NOMO-1 treated with DMSO at 0.1 percent for 48 hours (cell line): ENCODE data around the gene MARVELD3.
A peak's percentile ranks its signal among the peaks of the same experiment; 100 is the strongest.

Experiments
- DNase-seq: peaks from one replicate; lab custom pipeline; 2025; ENCODE audit not compliant: unreplicated experiment; lab: John Stamatoyannopoulos, UW

Gene MARVELD3

DNA sequence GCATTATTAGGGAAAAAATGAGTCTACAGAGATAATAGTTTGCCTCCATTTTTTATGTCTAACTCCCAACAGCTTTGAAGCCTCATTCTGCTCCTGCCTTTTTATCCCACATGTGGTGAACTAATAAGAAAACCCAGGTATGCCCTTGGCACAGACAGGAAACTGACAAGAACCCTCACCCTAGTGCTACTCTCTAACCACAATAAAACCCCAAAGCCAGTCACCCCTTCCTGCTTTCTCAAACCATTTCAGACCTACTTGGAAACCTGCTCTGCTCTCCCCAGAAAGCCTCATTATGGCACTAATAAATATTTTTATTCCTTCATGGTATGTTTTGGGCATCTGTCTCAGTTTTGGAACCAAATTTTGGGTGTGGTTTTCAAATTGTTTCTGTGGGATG, 3.9 kb upstream of the MARVELD3 start:
- DNase-seq: no peak

- DNase-seq: no peak
Measured at GRCh38 chr16:71623597-71623996, 2.4 kb upstream of the MARVELD3 start.

DNA sequence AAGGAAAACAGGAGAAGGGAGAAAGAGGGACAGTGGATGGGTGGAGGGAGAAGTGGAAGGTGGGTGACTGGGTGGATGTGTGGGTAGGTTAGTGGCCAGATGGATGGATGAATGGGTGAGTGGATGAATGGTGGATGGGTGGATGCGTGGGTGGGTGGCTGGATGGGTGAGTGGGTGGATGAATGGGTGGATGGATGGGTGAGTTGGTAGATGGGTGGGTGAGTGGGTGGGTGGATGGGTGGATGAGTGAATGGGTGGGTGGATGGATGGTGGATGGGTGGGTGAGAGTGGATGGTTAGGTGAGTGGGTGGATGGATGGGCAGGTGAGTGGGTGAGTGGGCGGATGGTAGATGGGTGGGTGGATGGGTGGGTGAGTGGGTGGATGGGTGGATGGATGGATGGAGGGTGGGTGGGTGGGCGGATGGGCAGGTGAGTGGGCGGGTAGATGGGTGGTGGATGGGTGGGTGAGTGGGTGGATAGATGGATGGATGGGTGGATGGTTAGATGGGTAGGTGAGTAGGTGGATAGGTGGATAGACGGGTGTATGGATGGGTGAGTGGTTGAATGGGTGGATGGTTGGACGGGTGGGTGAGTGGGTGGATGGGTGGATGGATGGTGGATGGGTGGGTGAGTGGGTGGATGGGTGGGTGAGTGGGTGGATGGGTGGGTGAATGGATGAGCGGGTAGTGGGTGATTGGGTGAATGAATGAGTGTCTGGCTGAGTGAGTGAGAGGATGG, 702 bp upstream of the MARVELD3 start:
- no peak for DNase-seq

DNA sequence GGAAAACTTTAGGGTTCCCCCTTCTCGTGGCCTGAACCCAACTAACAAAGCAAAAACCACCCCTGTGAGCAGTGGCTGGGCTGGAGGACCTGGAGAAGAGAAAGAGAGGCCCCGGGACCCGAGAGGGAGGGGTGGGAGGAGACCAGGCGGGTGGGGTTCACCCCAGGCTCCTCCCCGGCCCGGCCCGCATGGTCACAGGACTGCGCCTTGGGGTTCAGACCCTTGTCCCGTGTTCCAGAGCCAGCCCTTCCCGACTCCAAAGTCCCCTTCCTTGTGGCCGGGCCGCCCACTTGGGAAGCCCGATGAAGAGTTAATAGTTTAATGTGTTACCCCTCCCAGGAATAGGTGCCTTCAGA, 852 bp downstream of the MARVELD3 start:
- no peak for DNase-seq

- DNase-seq: no peak
Measured at GRCh38 chr16:71627731-71628181, 1.8 kb downstream of the MARVELD3 start.

- DNase-seq: no peak
Measured at GRCh38 chr16:71628810-71629209, 2.8 kb downstream of the MARVELD3 start.

- no peak for DNase-seq
Measured at GRCh38 chr16:71629278-71630016, 3.5 kb downstream of the MARVELD3 start.

DNA sequence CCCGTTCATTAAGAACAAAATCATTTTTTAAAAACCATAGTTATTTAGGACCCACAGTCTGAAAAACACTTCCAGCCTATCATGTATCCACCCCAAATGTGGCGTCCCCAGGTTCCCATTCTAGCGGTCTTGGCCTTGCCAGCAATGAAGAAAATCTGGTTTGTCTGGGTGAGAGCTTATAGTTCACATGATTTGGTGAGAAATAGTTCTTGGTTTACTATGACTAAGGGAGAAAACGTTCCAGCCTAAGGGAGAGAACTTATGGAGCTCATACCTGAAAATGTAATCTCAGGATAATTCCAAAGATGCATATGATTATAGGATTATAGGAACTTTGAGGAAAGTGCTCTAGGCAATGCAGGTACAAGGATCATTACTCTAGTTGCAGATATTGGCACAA, 4.8 kb downstream of the MARVELD3 start:
- no peak for DNase-seq

DNA sequence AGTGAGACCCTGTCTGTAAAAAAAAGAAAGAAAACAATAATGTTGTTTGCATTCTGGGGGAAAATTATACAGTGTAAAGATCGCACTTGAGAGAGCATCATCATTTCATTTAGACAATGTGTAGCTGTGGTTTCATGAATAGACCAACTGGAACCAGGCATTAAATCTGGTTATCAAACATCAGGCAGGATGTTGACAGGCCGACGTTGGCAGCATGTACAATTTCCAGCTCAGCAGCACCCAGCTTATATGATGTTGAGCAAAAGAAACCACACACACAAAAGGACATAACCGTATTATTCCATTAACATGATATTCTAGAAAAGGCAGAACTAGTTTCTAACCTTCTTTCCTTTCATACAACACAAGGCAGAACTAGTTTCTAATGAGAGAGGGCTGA, 5.8 kb downstream of the MARVELD3 start:
- no peak for DNase-seq

DNA sequence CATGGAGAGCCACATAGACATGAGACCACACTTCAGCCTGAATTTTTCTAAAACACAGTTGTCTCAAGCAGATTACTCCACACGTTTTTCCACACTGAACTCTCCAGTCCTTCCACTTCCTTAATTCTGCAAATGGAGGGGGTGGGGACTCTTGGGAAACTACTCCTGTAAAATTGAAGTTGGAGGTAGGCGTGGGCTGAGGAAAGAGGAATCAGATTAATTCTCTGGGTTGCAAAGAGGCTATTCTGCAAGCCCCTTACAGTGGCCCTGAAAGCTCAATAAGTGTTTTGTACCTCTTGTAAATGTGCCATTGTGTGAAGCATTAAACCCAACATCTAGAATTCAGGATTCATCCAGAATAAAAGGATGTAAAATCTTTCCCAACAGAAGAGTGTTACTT, 9.6 kb downstream of the MARVELD3 start:
- no peak for DNase-seq

DNA sequence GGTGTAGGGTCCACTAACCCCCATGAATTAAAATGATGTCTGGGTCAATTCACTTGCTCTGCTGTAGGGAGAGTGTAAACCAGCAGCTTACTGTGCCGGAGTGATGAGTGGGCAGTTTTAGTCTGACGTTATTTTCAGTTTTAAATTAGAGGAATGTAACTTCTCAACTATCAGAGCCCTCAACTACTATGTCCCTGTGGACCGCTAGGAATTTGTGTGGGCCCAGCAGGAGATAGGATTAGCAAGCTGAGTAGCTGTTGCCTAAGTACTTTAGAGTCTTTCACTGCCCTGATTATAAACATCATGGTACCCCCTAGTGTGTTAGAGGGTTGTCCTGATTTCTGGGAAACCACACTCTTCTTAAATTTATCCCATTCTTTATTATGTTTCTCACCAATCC, 11.4 kb downstream of the MARVELD3 start:
- no peak for DNase-seq

DNA sequence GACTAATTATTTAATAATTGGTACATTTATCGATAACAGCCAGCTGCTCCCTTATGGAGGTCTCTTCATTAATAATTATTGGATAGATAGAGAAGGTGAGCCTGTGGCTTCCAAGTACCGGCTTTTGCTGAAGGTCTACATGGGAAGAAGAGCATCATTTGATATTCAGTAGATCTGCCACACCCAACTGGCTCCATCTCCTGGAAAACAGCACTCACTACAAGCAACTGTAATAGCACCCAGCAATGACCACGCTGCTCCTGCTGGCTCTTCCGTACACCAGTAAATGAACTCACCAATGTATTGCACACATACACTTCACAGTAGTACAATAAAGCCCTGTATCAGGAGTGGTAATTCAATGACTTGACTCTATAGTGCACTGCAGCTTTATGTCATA, 19.5 kb downstream of the MARVELD3 start:
- DNase-seq: peak; percentile 17

- no peak for DNase-seq
Measured at GRCh38 chr16:71647391-71647790, 21.4 kb downstream of the MARVELD3 start.

DNA sequence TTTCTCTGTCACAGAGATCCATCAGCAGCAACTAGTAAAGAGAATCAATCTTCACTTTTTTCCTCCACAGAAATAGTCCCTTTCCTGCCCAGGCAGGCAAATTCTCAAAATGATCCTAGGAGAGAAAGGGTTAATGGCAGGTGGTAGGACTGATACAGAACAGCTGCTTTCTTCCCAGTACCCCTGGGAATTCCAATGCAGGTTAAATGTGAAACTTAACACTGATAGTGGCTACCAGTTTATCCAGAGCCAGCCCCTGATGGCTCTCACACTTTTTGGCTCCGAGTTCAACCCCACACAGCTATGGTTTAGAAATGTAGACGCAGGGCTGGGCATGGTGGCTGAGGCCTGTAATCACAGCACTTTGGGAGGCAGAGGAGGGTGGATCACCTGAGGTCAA, 22.2 kb downstream of the MARVELD3 start:
- DNase-seq: no peak

GRCh38 chr16:71648921-71649320, 22.9 kb downstream of the MARVELD3 start:
- no peak for DNase-seq

DNA sequence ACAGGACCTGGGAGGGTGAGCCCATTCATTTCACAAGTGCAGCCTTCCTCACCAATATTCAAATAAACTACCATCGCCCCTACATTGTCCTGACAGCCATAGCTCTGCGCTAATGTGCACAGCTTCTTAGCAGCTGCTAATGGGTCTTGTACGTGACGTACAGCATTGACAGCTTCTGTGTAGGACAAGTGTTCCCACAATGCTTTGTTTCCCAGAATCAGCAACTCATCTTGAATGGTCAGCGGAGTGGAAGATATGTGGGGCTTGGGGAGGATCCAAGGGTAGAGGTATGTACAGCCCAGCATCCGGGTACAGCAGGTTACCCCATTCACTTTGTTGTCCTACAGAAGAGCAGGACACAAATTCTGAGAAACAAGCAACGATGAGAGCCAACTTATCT, 23.7 kb downstream of the MARVELD3 start:
- DNase-seq: no peak

DNA sequence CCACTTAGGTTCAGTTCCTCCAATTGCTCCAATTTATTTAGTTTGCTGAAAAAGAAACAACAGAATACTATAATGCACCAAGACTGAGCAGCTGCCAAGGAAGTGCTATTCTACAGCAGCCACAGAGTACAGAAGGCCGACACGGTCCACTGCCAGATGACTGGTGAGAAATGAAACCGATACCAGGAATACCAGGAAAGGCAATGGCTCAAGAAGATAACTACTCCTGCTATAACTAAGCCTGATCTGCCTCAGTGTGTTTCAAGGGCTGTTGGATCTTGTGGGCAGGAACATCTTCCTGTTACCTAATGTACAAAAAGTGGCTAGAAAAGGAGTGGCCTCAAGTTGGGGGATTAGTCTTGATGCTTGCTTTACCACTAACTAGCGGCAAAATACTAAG, 32.8 kb downstream of the MARVELD3 start:
- no peak for DNase-seq

GRCh38 chr16:71659471-71659870, 33.5 kb downstream of the MARVELD3 start:
- DNase-seq: no peak

GRCh38 chr16:71666264-71666663, 40.3 kb downstream of the MARVELD3 start:
- DNase-seq: no peak

GRCh38 chr16:71666928-71667707, 41.1 kb downstream of the MARVELD3 start:
- no peak for DNase-seq

DNA sequence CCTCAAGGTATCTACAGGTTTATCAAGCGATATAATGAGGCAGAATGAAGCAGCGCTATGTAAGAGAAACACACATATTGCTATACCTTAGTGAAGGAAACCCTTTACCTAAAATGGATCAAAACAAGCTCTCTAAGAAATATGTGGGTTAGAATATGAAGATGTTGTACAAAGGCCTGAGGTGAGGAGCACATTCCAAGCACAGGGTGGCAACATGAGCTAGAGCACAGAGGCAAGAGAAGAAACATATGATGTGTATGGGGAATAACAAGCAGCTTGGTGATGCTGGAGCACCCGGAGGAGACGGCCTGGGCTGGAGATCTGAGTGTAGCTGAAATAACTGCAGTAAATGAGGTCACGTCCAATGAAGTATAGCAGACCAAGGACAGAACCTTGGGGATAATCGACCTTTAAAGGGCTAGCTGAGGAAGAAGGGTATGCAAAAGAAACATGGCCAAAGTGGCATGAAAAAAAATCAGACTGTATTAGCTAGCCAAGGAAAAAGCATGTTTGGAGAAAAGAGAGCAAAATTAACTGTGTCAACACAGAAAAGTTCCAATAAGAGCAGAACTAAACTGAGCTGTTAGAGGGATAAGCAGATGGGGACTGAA, 44.0 kb downstream of the MARVELD3 start:
- no peak for DNase-seq
